Adipocyte (in vitro differentiated cells): ENCODE results near the gene GALNT12.

ENCODE experiments used
- DNase-seq: peaks from one replicate; pipeline ENCODE4 v3.0.0-alpha.2; 2015; ENCODE audit warnings: low read depth
- H3K27me3 ChIP-seq: replicated peaks from 2 replicates; pipeline ENCODE4 v1.7.0; 2013; ENCODE audit warnings: mild to moderate bottlenecking, low read length, moderate library complexity; ENCODE audit not compliant: control insufficient read depth, insufficient read depth
- H3K36me3 ChIP-seq: 2 replicates; pipeline ENCODE4 v1.7.0; 2013; ENCODE audit warnings: low read length, mild to moderate bottlenecking, moderate library complexity; ENCODE audit not compliant: control insufficient read depth, insufficient read depth, severe bottlenecking
- H3K4me1 ChIP-seq: 2 replicates; pipeline ENCODE4 v1.7.0; 2013; ENCODE audit warnings: mild to moderate bottlenecking, low read length, moderate library complexity; ENCODE audit not compliant: control insufficient read depth, insufficient read depth
- H3K4me3 ChIP-seq: 2 replicates; pipeline ENCODE4 v1.7.0; 2013; ENCODE audit warnings: mild to moderate bottlenecking, low read length, moderate library complexity
- H3K9ac ChIP-seq: 2 replicates; pipeline ENCODE4 v1.7.0; 2013; ENCODE audit warnings: mild to moderate bottlenecking, low read length, moderate library complexity
- H3K9me3 ChIP-seq: 2 replicates; pipeline ENCODE4 v1.7.0; 2013; ENCODE audit warnings: mild to moderate bottlenecking, low read length, moderate library complexity; ENCODE audit not compliant: control insufficient read depth

GALNT12 gene

GRCh38 chr9:98867429-98868168 lies 60.1 kb downstream of the GALNT12 start:
- Histone ChIP-seq H3K9ac (peak overlapping the region; percentile 58), H3K36me3 (no peaks in the 10 kb centered on the region), H3K9me3 (peaks cover 4% of the 10 kb centered on the region), H3K4me1 (peaks cover 60% of the 10 kb centered on the region), H3K27me3 (no peaks in the 10 kb centered on the region), H3K4me3 (no peak overlapping the region)
- DNase-seq, result peak; percentile 94

DNA sequence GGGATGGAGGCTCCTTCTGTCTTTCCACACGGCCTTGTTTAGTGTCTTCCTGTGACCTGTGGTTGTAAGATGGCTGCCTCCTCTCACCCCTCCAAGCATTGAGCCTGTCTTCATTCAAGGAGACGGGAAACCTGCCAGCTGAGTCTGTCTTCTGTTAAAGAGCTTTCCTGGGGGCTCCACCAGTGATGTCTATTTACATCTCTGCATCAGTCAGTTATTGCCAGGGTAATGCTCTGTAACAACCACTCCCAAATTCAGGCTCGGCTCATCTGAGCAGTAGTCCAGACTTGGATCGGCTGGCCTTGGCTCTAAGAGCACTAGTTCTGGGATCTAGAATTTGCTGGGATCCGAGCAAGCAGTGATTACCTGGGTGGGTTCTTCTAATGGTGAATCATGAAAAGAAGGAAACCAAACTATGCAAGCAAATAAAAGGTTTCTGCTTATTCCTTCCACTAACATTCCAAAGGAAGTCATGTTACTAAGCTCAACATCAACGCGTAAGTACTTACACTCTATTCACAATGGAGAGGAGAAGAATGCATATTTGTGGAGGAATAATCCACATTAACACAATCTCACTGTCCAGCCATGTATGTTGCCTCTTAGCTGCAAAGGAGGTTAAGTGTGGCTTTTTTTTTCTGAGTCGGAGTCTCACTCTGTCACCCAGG lies 61.7 kb downstream of the GALNT12 start:
- Histone ChIP-seq H3K4me3 (no peak overlapping the region), H3K36me3 (no peaks in the 10 kb centered on the region), H3K4me1 (peaks cover 55% of the 10 kb centered on the region), H3K27me3 (no peaks in the 10 kb centered on the region), H3K9ac (no peak overlapping the region), H3K9me3 (peaks cover 4% of the 10 kb centered on the region)
- no peak for DNase-seq

GRCh38 chr9:98869866-98870265 lies 62.4 kb downstream of the GALNT12 start:
- H3K27me3 ChIP-seq, result no peaks in the 10 kb centered on the region
- H3K9me3 ChIP-seq, result peaks cover 4% of the 10 kb centered on the region
- no peak overlapping the region for H3K9ac ChIP-seq
- H3K4me1 ChIP-seq, result peaks cover 54% of the 10 kb centered on the region
- no peaks in the 10 kb centered on the region for H3K36me3 ChIP-seq
- no peak for DNase-seq
- no peak overlapping the region for H3K4me3 ChIP-seq

DNA sequence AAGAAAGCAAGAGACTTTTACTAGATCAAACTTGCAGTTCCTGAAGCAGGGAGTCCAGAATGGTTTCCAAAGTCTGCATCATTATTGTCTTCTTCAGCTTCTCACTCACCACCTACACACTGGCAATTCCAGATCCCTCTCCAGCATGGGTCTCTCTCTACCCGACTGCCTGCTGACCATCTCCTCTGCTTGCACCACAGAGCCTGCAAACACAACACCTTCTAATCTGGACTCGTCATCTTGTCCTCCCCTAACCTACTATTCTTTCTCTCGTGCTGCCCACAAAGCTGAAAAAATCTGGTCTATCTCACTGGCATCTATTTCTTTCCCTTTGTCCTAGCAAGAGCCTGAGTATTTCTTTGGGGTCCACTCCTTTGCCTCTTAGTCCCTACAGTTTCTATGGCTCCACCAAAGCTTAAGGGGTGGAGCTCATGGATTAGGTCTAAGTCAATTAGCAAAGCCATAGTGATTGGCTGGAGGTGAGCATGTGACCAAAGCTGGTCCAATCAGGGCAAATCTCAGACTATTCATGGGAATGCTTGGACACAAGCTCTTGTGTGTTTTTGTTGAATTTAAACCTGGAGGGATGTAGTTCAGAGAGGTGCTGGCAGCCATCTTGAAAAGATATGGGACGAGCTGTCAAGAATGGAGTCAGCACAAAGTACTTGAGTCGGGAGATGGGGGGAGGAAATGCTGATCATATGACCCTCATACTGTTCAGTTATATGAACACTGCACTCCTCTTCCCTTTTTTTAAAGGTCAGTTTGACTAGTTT lies 63.5 kb downstream of the GALNT12 start:
- Histone ChIP-seq H3K9me3 (peaks cover 4% of the 10 kb centered on the region), H3K4me3 (no peak overlapping the region), H3K9ac (no peak overlapping the region), H3K4me1 (peaks cover 49% of the 10 kb centered on the region), H3K27me3 (no peaks in the 10 kb centered on the region), H3K36me3 (no peaks in the 10 kb centered on the region)
- no peak for DNase-seq

- no peaks in the 10 kb centered on the region for H3K36me3 ChIP-seq
- no peak overlapping the region for H3K9ac ChIP-seq
- no peak for DNase-seq
- H3K27me3 ChIP-seq, result no peaks in the 10 kb centered on the region
- H3K4me1 ChIP-seq, result peaks cover 42% of the 10 kb centered on the region
- peaks cover 4% of the 10 kb centered on the region for H3K9me3 ChIP-seq
- H3K4me3 ChIP-seq, result no peak overlapping the region
These were observed 64.1 kb downstream of the GALNT12 start for GRCh38 chr9:98871558-98872065.

DNA sequence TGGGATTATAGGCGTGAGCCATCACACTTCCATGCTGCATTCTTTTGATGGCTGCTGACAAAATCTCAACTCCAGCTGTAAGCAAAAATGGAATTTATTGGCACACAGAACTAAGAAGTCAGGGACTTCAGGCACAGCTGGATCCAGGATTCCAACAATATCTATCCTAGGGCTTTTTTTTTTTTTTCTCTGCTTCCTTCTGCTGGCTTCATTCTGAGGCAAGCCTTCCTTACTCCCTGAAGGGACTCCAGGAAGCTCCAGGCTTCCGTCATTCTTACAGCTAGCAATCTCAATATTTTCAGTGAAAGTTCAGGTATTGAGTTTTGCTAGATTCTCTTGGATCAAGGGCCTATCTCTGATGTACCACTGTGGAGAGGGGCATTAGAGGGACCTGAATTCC lies 66.1 kb downstream of the GALNT12 start:
- H3K4me3 ChIP-seq, result no peak overlapping the region
- H3K9ac ChIP-seq, result peak overlapping the region; percentile 11
- H3K27me3 ChIP-seq, result no peaks in the 10 kb centered on the region
- H3K9me3 ChIP-seq, result peaks cover 4% of the 10 kb centered on the region
- H3K36me3 ChIP-seq, result no peaks in the 10 kb centered on the region
- DNase-seq, result no peak
- H3K4me1 ChIP-seq, result peaks cover 40% of the 10 kb centered on the region

DNA sequence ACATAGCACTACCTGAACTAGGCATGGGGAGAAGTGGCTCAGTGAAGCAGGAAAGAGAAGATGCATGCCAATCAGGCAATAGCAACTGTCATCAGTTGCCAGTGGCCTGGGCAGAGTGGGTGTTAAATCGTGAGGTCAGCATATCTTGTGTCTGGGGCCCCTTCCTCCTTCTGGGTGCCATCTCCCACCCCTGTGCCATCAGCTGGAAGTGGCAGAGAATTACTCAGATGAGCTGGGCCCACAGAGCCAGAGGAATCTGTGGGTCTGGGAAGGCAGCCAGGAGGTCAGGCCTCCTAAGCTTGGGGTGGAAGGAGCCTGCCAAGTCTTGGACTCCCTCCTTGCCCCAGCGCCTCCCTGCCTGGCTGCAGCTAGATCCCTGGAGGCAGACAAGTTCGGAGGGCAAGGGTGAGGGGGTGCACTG lies 66.5 kb downstream of the GALNT12 start:
- Histone ChIP-seq H3K4me3 (peak overlapping the region; percentile 6), H3K9me3 (peaks cover 4% of the 10 kb centered on the region), H3K27me3 (no peaks in the 10 kb centered on the region), H3K4me1 (peaks cover 41% of the 10 kb centered on the region), H3K36me3 (no peaks in the 10 kb centered on the region), H3K9ac (peak overlapping the region; percentile 11)
- DNase-seq, result peak; percentile 62

DNA sequence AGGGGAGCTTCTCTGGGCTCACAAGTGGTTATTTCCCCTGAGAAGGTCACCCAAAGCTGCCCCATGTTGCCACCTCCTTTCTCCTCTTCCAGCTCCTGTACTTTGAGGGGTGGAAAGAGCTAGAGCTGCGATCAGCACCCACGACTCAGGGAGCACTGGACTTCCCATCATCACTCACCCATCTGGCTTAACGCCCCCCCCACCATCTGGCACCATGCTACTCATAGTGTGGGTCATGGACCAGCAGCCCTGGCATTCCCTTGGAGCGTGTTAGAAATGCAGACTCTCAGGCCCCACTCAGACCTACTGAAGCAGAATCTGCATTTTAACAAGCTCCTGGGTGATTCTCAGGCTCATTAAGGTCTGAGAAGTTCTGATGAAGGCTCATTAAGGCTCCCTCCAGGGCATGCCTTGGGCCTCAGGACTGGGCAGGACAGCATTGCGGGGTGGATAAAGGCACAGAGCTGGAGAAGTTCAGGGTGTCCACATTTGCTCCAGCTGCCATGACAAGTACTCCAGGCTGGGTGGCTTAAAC lies 67.3 kb downstream of the GALNT12 start:
- H3K27me3 ChIP-seq, result no peaks in the 10 kb centered on the region
- DNase-seq, result no peak

DNA sequence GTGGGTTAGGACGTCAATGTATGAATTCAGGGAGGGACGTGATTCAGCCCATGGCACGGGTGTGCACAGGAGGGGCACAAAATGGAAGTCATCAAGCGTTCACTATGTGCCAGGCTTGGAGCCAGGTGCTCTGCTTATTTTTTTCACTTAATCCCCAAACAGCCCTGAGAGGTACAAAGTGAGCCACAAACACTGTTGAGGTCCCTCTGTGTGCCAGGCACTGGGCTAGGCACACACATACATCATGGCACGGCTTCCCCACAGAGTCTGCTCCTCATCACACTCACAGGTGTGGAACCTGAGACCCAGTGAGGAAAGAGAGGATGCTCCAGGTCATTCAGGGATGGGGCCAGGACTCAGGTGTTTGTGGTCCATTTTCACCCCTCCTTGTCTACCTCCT lies 68.1 kb downstream of the GALNT12 start:
- Histone ChIP-seq H3K9me3 (no peaks in the 10 kb centered on the region), H3K4me3 (no peak overlapping the region), H3K27me3 (no peaks in the 10 kb centered on the region), H3K4me1 (peaks cover 49% of the 10 kb centered on the region), H3K36me3 (no peaks in the 10 kb centered on the region), H3K9ac (no peak overlapping the region)
- DNase-seq, result no peak

More for the DNA sequence above, 67.3 kb downstream of the GALNT12 start:
- Histone ChIP-seq H3K36me3 (no peaks in the 10 kb centered on the region), H3K4me3 (no peak overlapping the region), H3K4me1 (peaks cover 49% of the 10 kb centered on the region), H3K9me3 (no peaks in the 10 kb centered on the region), H3K9ac (no peak overlapping the region)

DNA sequence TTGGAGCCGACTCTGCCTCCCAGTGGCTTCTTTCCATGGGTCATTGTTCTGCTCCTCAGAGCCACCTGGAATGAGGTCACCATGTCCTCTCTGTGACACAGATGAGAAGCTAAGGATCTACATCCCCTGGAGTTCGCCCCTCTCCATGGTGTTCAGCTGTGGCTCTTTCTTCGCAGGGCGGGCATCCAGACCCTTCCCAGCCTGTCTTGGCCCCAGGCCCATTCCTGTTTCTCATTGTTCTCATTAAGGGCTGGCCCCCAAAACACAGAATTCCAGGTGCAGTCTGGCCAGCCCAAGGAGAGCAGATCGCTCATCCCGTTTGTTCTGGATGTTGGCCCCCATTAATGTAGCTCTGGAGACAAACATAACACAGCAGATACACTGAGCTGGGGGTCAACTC lies 69.8 kb downstream of the GALNT12 start:
- Histone ChIP-seq H3K9me3 (no peaks in the 10 kb centered on the region), H3K4me1 (peaks cover 62% of the 10 kb centered on the region), H3K27me3 (no peaks in the 10 kb centered on the region), H3K9ac (no peak overlapping the region), H3K4me3 (no peak overlapping the region), H3K36me3 (no peaks in the 10 kb centered on the region)
- no peak for DNase-seq
